KBM-7 (cell line): ENCODE results near the gene F3.

ENCODE experiments used
- DNase-seq: peaks from one replicate; pipeline ENCODE4 v3.0.0-alpha.2; 2015
- in situ Hi-C: fragments of 300-500 bp; cut with MboI; formaldehyde crosslinking; loops from 2 replicates; pipeline ENCODE4 v1.14.3; 2020; ENCODE audit warnings: low sequenced_read_pairs, low pct_unique_long_range_greater_than_20kb, mixed read lengths

F3 gene

GRCh38 chr1:94554580-94554979, 13.0 kb upstream of the F3 start:
- in situ Hi-C loops = no loop called here
- no peak for DNase-seq

DNA sequence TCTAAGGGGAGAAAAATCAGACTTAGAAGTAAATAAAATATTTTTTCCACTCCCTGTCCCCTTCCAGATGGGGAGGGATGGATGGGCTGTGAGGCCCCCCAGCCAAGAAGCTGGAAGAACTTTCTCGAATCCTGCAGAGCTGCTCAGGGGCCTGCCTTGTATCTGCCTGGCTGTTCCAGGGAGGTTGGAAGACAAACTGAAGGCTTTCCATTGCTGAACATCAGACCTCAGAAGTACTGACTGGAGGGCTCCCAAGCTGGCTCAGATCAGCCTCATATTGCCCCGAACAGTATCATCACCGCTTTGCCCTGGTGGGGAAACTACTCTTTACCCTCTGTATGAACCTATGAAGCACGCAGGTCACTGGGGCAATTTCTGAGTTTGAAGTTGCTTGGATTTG, 12.4 kb upstream of the F3 start:
- in situ Hi-C loops = no loop called here
- DNase-seq = no peak

- in situ Hi-C loops = no loop called here
- DNase-seq = no peak
Measured at GRCh38 chr1:94553323-94553730, 11.8 kb upstream of the F3 start.

GRCh38 chr1:94552071-94552586, 10.6 kb upstream of the F3 start:
- in situ Hi-C loops = no loop called here
- DNase-seq = no peak

GRCh38 chr1:94551449-94551848, 9.9 kb upstream of the F3 start:
- in situ Hi-C loops = no loop called here
- DNase-seq = no peak

DNA sequence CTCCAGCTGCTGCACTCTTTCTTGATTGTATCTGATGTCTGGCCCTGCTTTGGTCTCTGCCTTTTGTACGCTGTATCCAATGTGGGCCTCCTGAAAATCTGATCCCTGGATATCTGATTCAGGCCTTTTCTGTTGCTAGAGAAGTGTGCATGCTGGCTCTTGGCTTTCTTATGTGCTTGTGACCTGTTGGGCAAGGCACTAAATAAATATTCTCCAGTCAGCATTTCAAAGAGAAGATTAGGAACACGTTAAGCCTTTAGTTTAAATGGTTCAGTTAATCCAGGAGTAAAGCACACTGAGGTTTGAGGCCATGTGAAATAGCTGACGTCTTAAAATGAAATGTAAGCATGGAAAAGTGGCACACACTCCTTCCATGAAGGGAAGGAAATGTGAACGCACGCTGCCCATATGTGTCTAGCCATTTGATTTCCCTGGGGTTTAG, 9.3 kb upstream of the F3 start:
- in situ Hi-C loops = no loop called here
- DNase-seq = no peak

GRCh38 chr1:94550396-94550795, 8.8 kb upstream of the F3 start:
- in situ Hi-C loops = no loop called here
- DNase-seq = no peak

- no peak for DNase-seq
- in situ Hi-C loops = no loop called here
Measured at GRCh38 chr1:94549706-94550105, 8.1 kb upstream of the F3 start.

DNA sequence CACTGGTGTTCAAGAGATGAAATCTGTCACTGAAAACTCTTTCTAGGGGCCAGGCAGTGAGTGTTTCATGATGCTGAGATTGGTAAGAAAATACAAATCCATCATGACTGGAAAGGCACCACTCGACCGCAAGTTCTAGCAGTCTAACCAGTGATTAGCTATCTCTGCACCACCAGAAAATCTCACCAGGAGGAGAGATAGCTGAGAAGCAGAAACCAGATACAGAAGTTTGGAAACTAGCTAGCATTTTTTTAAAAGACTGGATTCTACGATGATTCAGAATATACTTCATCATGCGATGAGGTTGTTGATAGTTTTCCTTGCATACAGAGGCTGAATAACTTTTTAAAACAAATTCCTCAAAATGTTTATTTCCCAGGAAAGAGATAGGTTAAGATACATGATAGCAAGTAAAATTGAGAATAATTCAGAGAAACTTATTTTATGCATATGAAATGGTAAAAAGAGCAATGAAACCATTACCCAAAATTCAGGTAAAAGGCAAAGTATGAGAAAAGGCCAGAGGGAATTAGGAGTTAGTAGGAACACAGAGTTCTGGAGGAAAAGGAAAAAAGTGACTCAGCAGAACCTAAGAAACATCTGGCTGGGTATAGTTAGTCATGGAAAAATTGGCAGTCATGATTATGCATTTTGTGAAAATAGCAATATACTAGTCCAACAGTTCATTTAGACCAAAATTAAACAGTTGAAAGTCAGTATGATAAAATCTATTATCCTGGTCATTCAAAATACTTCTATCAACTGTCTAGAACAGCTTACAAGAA, 3.3 kb upstream of the F3 start:
- in situ Hi-C loops = no loop called here
- no peak for DNase-seq

- in situ Hi-C loops = no loop called here
- DNase-seq = no peak
Measured at GRCh38 chr1:94543893-94544635, 2.5 kb upstream of the F3 start.

DNA sequence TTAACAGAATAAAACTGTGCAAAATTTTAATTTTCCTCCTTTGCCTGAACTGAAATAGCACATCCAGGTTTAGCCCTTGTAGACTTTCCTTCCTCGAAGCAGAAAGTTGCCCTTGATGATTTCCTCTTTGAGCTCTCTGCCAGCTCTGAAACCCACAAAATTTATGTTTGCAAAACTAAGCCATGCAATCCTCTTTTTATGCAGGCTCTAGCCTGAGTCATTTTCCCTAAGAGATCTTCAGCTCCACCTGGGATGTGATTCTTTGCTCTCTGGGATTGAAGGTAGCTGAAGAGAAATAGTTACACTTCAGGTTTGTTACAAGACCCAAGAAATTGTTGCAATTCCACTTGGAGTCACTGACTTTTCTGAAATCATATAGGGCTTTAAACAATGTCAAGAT, 1.4 kb upstream of the F3 start:
- in situ Hi-C loops = no loop called here
- DNase-seq = peak; percentile 27

- in situ Hi-C loops = no loop called here
- DNase-seq = peak; percentile 21
Measured at GRCh38 chr1:94542088-94542870, 720 bp upstream of the F3 start.

DNA sequence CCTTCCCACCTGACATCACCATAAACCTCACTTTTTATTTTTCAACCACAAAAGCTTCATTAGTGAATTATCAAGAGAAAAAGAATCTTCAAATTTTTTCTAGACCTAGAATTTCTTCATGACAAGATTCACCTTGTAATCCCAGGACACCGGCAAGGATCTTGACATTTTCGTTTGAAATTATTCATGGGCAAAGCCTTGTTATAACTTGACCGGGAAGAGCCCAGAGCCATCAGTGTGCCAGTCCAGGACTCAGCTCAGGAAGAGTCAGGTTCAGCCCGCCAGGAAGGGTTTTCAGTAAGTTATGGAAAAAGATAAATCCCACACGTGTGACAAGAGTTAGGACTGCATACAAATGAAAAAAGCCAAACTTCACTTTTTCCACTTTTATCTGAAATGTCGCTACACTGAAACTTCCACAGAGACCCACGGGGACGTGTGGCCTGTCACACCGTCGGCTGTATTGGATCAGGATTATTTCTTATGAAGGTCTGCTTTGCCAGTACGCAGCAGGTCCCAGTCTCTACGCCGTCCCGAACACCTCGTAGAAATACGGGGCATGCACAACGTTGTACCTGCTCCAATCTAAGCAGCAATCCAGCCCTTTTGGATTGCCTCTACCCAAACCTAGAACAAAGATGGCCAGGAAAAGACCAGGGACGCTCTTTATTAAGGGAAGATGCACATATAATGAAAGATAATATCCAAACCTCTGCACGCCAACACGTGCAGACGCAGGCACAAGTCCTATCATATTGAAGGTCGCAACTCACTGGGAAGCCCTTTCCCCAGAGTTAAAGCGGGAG, 916 bp downstream of the F3 start:
- in situ Hi-C loops = no loop called here
- DNase-seq = no peak

- DNase-seq = no peak
Measured at GRCh38 chr1:94539496-94539895, 2.1 kb downstream of the F3 start.

GRCh38 chr1:94538243-94538827, 3.2 kb downstream of the F3 start:
- no peak for DNase-seq

More at GRCh38 chr1:94539496-94539895, 2.1 kb downstream of the F3 start:
- in situ Hi-C loops = no loop called here

GRCh38 chr1:94537254-94537653, 4.3 kb downstream of the F3 start:
- DNase-seq = no peak
- in situ Hi-C loops = no loop called here

More at GRCh38 chr1:94538243-94538827, 3.2 kb downstream of the F3 start:
- in situ Hi-C loops = no loop called here

DNA sequence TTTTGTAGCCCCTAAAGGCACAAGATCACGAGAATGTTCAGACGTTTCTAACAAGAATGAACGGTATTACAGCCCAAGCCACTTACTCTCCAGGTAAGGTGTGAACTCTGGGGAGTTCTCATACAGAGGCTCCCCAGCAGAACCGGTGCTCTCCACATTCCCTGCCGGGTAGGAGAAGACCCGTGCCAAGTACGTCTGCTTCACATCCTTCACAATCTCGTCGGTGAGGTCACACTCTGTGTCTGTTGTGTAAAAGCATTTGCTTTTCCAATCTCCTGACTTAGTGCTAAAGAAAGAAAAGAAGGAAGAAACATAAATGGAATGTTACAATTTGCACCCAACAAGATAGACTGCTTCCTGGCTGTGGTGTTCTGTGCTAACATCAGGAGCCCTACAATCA, 5.7 kb downstream of the F3 start:
- in situ Hi-C loops = no loop called here
- no peak for DNase-seq

- DNase-seq = no peak
- in situ Hi-C loops = no loop called here
Measured at GRCh38 chr1:94535095-94535494, 6.5 kb downstream of the F3 start.

- no peak for DNase-seq
- in situ Hi-C loops = no loop called here
Measured at GRCh38 chr1:94532077-94532476, 9.5 kb downstream of the F3 start.
